ENCODE data around the gene LRRC18. TPM values are rescaled to one million over a fixed set of nuclear protein-coding genes. Genes with fewer than 3 reads are reported as not detected.

The LRRC18 gene
- total RNA-seq, 1 donor from 2014 or later = not detected

- Mint-ChIP-seq H3K4me3 (no peak overlapping the region), H3K4me1 (ENCODE audit: low read depth) (no peaks in the 10 kb centered on the region), H3K36me3 (ENCODE audit: low read depth) (no peaks in the 10 kb centered on the region), H3K27ac (no peak overlapping the region), H3K27me3 (ENCODE audit: insufficient read depth) (no peaks in the 10 kb centered on the region), H3K9me3 (no peaks in the 10 kb centered on the region)
- intact Hi-C loops (cut with micrococcal nuclease) = no loop called here
- DNase-seq (ENCODE audit: low spot score) = no peak
Measured at GRCh38 chr10:48879451-48879850, 60.2 kb downstream of the LRRC18 start.

- intact Hi-C loops (cut with micrococcal nuclease) = no loop called here
Measured at GRCh38 chr10:48878091-48878490, 61.5 kb downstream of the LRRC18 start.

GRCh38 chr10:48872234-48872633 is 67.4 kb downstream of the LRRC18 start:
- no peaks in the 10 kb centered on the region for H3K27me3 Mint-ChIP-seq (ENCODE audit: insufficient read depth)

More at GRCh38 chr10:48878091-48878490, 61.5 kb downstream of the LRRC18 start:
- no peak for DNase-seq (ENCODE audit: low spot score)
- Mint-ChIP-seq H3K4me3 (no peak overlapping the region), H3K4me1 (ENCODE audit: low read depth) (no peaks in the 10 kb centered on the region), H3K9me3 (no peaks in the 10 kb centered on the region), H3K27ac (no peak overlapping the region), H3K27me3 (ENCODE audit: insufficient read depth) (no peaks in the 10 kb centered on the region), H3K36me3 (ENCODE audit: low read depth) (no peaks in the 10 kb centered on the region)

More at GRCh38 chr10:48872234-48872633, 67.4 kb downstream of the LRRC18 start:
- Mint-ChIP-seq H3K4me1 (ENCODE audit: low read depth) (no peaks in the 10 kb centered on the region), H3K4me3 (no peak overlapping the region), H3K36me3 (ENCODE audit: low read depth) (no peaks in the 10 kb centered on the region), H3K27ac (no peak overlapping the region), H3K9me3 (no peaks in the 10 kb centered on the region)
- no peak for DNase-seq (ENCODE audit: low spot score)
- intact Hi-C loops (cut with micrococcal nuclease) = no loop called here

Other genes with a start within 250 kb of the LRRC18 start
- gene VSTM4, start 175.7 kb upstream of the LRRC18 start, total RNA-seq = 0.20 and 0.23 TPM in 2 replicates
- not detected in 2 replicates for gene FAM170B, start 194.2 kb upstream of the LRRC18 start, total RNA-seq
- 16.2 and 16.7 TPM in 2 replicates for gene TMEM273, start 248.6 kb upstream of the LRRC18 start, total RNA-seq

Measured in activated T-helper 1 cell treated with anti-CD3 and anti-CD28 coated beads, Interleukin-12 subunit alpha, Interleukin-12 subunit beta, Interleukin-2, Interleukin-4 antibody, amounts not matched to agents 30 ng/mL and 10 ng/mL and 1 ng/mL, durations not matched to agents 14 hours and 24 hours and 36 hours (primary cell).